ENCODE results near the gene WDR93. TPM values are rescaled to one million over a fixed set of nuclear protein-coding genes. Genes with fewer than 3 reads are reported as not detected.
"Not testable (repeated sequence)": the region's sequence is repeated elsewhere in the genome, so short reads cannot be mapped to it uniquely, and the experiment has no call there.

Gene WDR93
- total and polyA plus RNA-seq, 12 donors = 0.09 to 0.15 (median 0.15) TPM; not detected in 9

- H3K27me3 ChIP-seq = no peaks in the 10 kb centered on the region
- H3K4me1 ChIP-seq = peaks cover 0 to 28% (median 0%) of the 10 kb centered on the region in 9 donors
- TF ChIP-seq, protein P1, sequence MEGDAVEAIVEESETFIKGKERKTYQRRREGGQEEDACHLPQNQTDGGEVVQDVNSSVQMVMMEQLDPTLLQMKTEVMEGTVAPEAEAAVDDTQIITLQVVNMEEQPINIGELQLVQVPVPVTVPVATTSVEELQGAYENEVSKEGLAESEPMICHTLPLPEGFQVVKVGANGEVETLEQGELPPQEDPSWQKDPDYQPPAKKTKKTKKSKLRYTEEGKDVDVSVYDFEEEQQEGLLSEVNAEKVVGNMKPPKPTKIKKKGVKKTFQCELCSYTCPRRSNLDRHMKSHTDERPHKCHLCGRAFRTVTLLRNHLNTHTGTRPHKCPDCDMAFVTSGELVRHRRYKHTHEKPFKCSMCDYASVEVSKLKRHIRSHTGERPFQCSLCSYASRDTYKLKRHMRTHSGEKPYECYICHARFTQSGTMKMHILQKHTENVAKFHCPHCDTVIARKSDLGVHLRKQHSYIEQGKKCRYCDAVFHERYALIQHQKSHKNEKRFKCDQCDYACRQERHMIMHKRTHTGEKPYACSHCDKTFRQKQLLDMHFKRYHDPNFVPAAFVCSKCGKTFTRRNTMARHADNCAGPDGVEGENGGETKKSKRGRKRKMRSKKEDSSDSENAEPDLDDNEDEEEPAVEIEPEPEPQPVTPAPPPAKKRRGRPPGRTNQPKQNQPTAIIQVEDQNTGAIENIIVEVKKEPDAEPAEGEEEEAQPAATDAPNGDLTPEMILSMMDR (IDR thresholded peaks at IDR 0.05) = no peak
- 93 to 95% methylated on average over 7 of the region's 7 CpGs for WGBS, 2 donors
- H3K36me3 ChIP-seq = peaks cover 0 to 40% (median 0%) of the 10 kb centered on the region in 9 donors
- H3K27ac ChIP-seq = no peak overlapping the region
- ATAC-seq (no peak), DNase-seq (no peak)
- peaks cover 0 to 25% (median 4%) of the 10 kb centered on the region in 11 donors for H3K9me3 ChIP-seq
- no peak overlapping the region for H3K4me3 ChIP-seq
- intact Hi-C loops (cut with DNase I) = no loop called here
Measured at GRCh38 chr15:89784686-89784960, 94.0 kb downstream of the WDR93 start.

DNA sequence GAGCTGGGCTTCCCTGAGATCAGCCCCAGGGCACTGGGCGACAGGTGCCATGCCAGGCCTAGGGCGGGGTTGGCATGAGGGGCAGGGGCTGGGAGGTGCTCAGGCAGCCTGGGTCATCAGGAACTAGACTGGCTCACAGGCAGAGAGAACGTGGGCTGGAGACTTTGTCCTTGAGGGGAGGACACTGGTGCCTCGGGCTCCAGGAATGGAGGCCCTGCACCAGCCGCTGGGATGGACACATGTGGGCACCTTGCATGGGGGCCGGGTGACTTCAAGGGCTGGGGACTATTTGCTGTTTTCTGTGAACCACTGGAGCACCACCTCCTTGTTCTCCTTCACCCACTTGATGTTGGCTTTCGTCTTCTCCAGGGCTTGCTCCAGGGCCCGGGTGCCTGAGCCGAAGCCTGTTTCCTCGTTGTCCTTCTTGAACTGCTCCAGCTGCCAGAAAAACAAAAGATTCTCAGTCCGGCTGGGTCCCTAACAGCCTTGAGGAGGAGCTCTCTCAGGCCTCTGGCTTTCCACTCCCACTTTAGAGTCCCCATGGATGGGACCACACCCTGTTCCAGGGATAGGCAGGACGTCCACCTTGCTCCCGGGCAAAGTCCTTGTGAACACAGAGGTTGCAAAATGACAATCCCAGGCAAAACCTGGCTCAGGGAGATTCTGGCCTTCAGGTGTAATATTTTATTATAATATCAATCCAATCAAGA, 94.6 kb downstream of the WDR93 start:
- H3K27ac ChIP-seq = no peak overlapping the region
- peaks cover 0 to 26% (median 0%) of the 10 kb centered on the region in 9 donors for H3K4me1 ChIP-seq
- ATAC-seq (no peak), DNase-seq (no peak)
- TF ChIP-seq, protein P1 (IDR thresholded peaks at IDR 0.05) = no peak
- WGBS, 2 donors = 71 to 74% methylated on average over 13 of the region's 13 CpGs
- peaks cover 0 to 46% (median 0%) of the 10 kb centered on the region in 9 donors for H3K36me3 ChIP-seq
- no peak overlapping the region for H3K4me3 ChIP-seq
- peaks cover 0 to 25% (median 4%) of the 10 kb centered on the region in 11 donors for H3K9me3 ChIP-seq
- H3K27me3 ChIP-seq = no peaks in the 10 kb centered on the region
- intact Hi-C loops (cut with DNase I) = no loop called here

DNA sequence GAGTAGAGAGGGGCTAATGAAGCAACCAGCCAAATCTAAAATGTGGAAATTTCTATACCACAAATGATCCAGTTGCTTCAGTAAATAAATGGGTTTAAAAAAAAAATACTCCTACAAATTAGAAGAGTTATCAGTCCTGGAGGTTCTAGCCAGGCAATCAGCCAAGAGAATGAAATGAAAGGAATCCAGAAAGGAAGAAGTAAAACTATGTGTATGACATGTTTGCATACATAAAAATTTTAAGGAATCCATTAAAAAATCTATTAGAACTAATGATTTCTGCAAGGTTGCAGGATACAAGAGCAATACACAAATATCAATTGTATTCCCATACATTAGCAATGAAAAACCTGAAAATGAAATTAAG, 95.1 kb downstream of the WDR93 start:
- intact Hi-C loops (cut with DNase I) = no loop called here
- no peak for ATAC-seq
- TF ChIP-seq, protein P1 (IDR thresholded peaks at IDR 0.05) = no peak
- Histone ChIP-seq H3K27me3 (no peaks in the 10 kb centered on the region), H3K4me1 (peaks cover 0 to 21% (median 0%) of the 10 kb centered on the region in 9 donors), H3K36me3 (peaks cover 0 to 52% (median 0%) of the 10 kb centered on the region in 9 donors), H3K27ac (no peak overlapping the region), H3K9me3 (peaks cover 0 to 25% (median 4%) of the 10 kb centered on the region in 11 donors), H3K4me3 (no peak overlapping the region)
- no peak for DNase-seq

DNA sequence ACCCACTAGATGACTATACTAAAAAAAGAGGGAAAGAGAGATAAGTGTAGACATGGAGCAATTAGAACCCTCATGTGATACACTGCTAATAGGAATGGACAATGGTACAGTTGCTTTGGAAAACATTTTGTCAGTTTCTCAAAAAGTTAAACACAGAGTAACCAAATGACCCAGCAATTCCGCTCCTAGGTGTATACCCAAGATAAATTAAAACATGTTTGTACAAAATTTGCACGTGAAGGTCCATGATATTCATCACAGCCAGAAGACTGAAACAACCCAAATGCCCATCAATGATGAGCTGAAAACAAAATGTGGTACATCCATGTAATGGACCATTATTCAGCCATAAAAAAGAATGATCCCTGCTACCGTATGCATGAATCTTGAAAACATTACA, 97.3 kb downstream of the WDR93 start:
- intact Hi-C loops (cut with DNase I) = no loop called here
- Histone ChIP-seq H3K36me3 (peaks cover 0 to 74% (median 0%) of the 10 kb centered on the region in 9 donors), H3K4me1 (no peaks in the 10 kb centered on the region), H3K9me3 (peaks cover 0 to 25% (median 4%) of the 10 kb centered on the region in 11 donors), H3K27me3 (no peaks in the 10 kb centered on the region), H3K27ac (no peak overlapping the region), H3K4me3 (no peak overlapping the region)
- TF ChIP-seq, protein P1 (IDR thresholded peaks at IDR 0.05) = no peak
- no peak for DNase-seq
- WGBS, 2 donors = 93 to 95% methylated on average over 3 of the region's 3 CpGs
- no peak for ATAC-seq

DNA sequence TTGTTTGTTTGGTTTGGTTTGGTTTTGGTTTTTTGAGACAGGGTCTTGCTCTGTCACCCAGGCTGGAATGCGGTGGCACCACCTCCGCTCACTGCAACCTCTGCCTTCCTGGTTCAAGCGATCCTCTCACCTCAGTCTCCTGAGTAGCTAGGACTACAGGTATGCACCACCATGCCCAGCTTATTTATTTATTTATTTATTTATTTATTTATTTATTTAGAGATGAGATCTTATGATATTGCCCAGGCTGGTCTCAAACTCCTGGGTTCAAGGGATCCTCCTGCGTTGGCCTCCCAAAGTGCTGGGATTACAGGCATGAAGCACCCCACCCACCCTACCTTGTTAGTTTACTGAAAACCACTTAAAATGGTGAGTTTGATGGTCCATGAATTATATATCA, 98.0 kb downstream of the WDR93 start:
- not testable (repeated sequence) for DNase-seq, H3K27ac ChIP-seq
- WGBS, 2 donors = 94 to 100% methylated on average over 4 of the region's 4 CpGs

More for the DNA sequence above, 98.0 kb downstream of the WDR93 start:
- ATAC-seq; H3K27me3 ChIP-seq; H3K4me1 ChIP-seq; intact Hi-C loops (cut with DNase I); H3K4me3 ChIP-seq: not testable (repeated sequence)
- peaks cover 0 to 78% (median 0%) of the 10 kb centered on the region in 9 donors for H3K36me3 ChIP-seq
- H3K9me3 ChIP-seq = peaks cover 0 to 25% (median 4%) of the 10 kb centered on the region in 11 donors

All from heart right ventricle (tissue), 16 donors.